Neural crest cell (in vitro differentiated cells): ENCODE data around the gene KRTAP21-1. TPM values are rescaled to one million over a fixed set of nuclear protein-coding genes. Genes with fewer than 3 reads are reported as not detected.

ENCODE experiments used
- DNase-seq: peaks from one replicate; pipeline ENCODE4 v3.0.0; 2021; ENCODE audit warnings: low read depth, mixed read lengths, low spot score
- H3K27ac Mint-ChIP-seq: one replicate; pipeline ENCODE4 v1.8.0; 2021; ENCODE audit warnings: mild to moderate bottlenecking, mixed read lengths; ENCODE audit not compliant: unreplicated experiment
- H3K27me3 Mint-ChIP-seq: 2 replicates; pipeline ENCODE4 v1.8.0; 2021; ENCODE audit warnings: low read depth, mild to moderate bottlenecking, mixed read lengths
- H3K36me3 Mint-ChIP-seq: 2 replicates; pipeline ENCODE4 v1.8.0; 2021; ENCODE audit warnings: low read depth, mild to moderate bottlenecking, mixed read lengths
- H3K4me1 Mint-ChIP-seq: 2 replicates; pipeline ENCODE4 v1.8.0; 2021; ENCODE audit warnings: mixed read lengths
- H3K4me3 Mint-ChIP-seq: one replicate; pipeline ENCODE4 v1.8.0; 2021; ENCODE audit warnings: mild to moderate bottlenecking, mixed read lengths
- H3K9me3 Mint-ChIP-seq: 2 replicates; pipeline ENCODE4 v1.8.0; 2021; ENCODE audit warnings: mixed read lengths
- CTCF ChIP-seq: fragments of 200-600 bp; sonication (generic); conservative IDR thresholded peaks from 2 replicates; pipeline ENCODE4 v1.5.0; 2021; ENCODE audit warnings: antibody characterized with exemption, mild to moderate bottlenecking
- total RNA-seq: library from RNA; stranded (reverse); gene quantifications from 2 replicates; pipeline ENCODE4 v1.2.1, GENCODE V29; 2021

The KRTAP21-1 gene
- total RNA-seq, 1 donor from 2014 or later, result not detected

DNA sequence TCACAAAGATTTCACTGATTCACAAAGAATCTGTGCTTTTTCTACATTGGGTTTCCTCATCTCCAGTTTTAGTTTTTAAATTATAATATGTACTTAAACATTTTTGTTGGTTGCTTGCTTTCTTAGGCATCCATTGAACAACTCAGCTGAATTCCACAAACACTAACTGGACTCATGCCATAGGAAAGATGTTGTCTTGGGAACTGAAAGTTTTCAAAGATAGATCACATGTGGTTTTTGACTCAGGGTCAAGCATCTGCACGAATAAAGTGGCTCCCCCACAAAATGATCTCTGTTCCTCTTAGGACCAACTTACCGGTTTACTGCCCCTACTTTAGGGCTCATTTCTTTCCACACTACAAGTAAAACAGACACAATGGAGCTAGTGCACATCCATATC is 3.1 kb upstream of the KRTAP21-1 start:
- no peak overlapping the region for H3K4me3 Mint-ChIP-seq
- TF ChIP-seq CTCF, result no peak
- H3K27me3 Mint-ChIP-seq, result peaks cover 8% of the 10 kb centered on the region
- H3K27ac Mint-ChIP-seq, result no peak overlapping the region
- H3K4me1 Mint-ChIP-seq, result no peaks in the 10 kb centered on the region
- no peaks in the 10 kb centered on the region for H3K36me3 Mint-ChIP-seq
- no peak for DNase-seq
- H3K9me3 Mint-ChIP-seq, result peaks cover 11% of the 10 kb centered on the region

DNA sequence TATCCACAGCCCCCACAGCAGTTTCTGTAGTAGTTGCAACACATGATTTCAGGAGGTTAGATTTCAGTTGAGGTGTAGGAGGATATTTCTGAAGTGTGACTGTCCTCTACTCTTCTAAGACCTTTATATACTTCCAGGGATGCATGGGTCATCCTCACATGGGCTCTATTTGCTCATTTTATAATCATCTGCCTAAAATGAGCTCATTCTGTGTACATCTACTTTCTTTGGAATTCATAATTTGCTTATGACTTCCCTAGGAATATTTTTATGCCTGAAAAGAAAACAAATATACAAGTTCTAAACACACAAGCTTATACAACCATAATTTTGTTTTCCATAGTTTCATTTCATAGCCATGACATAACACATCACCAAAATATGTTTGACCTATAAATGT is 8.1 kb downstream of the KRTAP21-1 start, which contains the start of gene KRTAP21-2:
TSS of gene KRTAP21-2 (minus strand) at position 101 of the 400 bp plus-strand sequence. CDS start at position 44, 57 bp downstream.
- no peak for DNase-seq
- H3K4me3 Mint-ChIP-seq, result no peak within 1 kb of the TSS

DNA sequence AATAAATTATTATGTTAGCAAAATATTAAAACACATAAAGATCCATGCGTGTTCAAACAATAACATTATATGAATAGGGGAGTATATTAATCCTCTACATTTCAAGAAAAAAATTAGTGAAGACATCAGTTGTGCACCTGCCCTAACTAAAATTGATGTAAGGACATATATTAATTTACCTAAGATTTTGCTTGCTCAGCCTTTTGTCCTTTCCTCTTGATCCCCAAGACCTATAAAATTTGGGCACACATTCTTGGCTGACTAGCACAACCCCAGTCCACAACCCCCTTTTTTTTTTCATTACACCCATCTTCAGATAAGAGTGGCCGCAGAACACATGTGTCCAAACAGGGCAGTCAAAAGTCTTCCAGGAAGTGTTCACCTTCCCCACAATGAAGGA is 14.8 kb downstream of the KRTAP21-1 start:
- no peak for DNase-seq
- H3K27me3 Mint-ChIP-seq, result no peaks in the 10 kb centered on the region
- no peaks in the 10 kb centered on the region for H3K4me1 Mint-ChIP-seq
- no peak for TF ChIP-seq CTCF
- no peak overlapping the region for H3K27ac Mint-ChIP-seq
- peaks cover 3% of the 10 kb centered on the region for H3K9me3 Mint-ChIP-seq
- H3K36me3 Mint-ChIP-seq, result no peaks in the 10 kb centered on the region
- H3K4me3 Mint-ChIP-seq, result no peak overlapping the region

More for the DNA sequence above, 8.1 kb downstream of the KRTAP21-1 start, which contains the start of gene KRTAP21-2:
- Mint-ChIP-seq H3K27ac (no peak within 1 kb of the TSS), H3K4me1 (no peaks in the 10 kb centered on the region), H3K9me3 (peaks cover 8% of the 10 kb centered on the region), H3K27me3 (peaks cover 9% of the 10 kb centered on the region), H3K36me3 (no peaks in the 10 kb centered on the region)
- no peak for TF ChIP-seq CTCF

GRCh38 chr21:30733026-30733425 is 22.2 kb downstream of the KRTAP21-1 start:
- no peak for TF ChIP-seq CTCF
- no peaks in the 10 kb centered on the region for H3K4me1 Mint-ChIP-seq
- no peaks in the 10 kb centered on the region for H3K36me3 Mint-ChIP-seq
- H3K27ac Mint-ChIP-seq, result no peak overlapping the region
- peaks cover 3% of the 10 kb centered on the region for H3K9me3 Mint-ChIP-seq
- DNase-seq, result no peak
- H3K27me3 Mint-ChIP-seq, result no peaks in the 10 kb centered on the region
- no peak overlapping the region for H3K4me3 Mint-ChIP-seq

GRCh38 chr21:30726726-30727125 is 28.5 kb downstream of the KRTAP21-1 start:
- Mint-ChIP-seq H3K27ac (no peak overlapping the region), H3K9me3 (peaks cover 16% of the 10 kb centered on the region), H3K27me3 (peaks cover 4% of the 10 kb centered on the region), H3K36me3 (no peaks in the 10 kb centered on the region), H3K4me3 (no peak overlapping the region), H3K4me1 (no peaks in the 10 kb centered on the region)
- DNase-seq, result no peak
- TF ChIP-seq CTCF, result no peak
